Karpas-422 (cell line): Measurements from ENCODE around the gene CD27. TPM values are rescaled to one million over a fixed set of nuclear protein-coding genes. Genes with fewer than 3 reads are reported as not detected.
A peak's percentile ranks its signal among the peaks of the same experiment; 100 is the strongest.

Experiments
- DNase-seq: peaks from one replicate; pipeline ENCODE4 v3.0.0-alpha.2; 2015
- H2AFZ ChIP-seq: fragments of 200-600 bp; sonication (generic); 2 replicates; pipeline ENCODE4 v1.6.1; 2014; ENCODE audit warnings: antibody characterized with exemption, low read length, mixed read lengths
- H3K27ac ChIP-seq: fragments of 200-600 bp; sonication (generic); 2 replicates; pipeline ENCODE4 v1.5.1; 2014; ENCODE audit warnings: mild to moderate bottlenecking, low read length, moderate library complexity
- H3K27me3 ChIP-seq: fragments of 200-600 bp; sonication (generic); 2 replicates; pipeline ENCODE4 v1.6.1; 2014; ENCODE audit warnings: low read length, mixed read lengths
- H3K36me3 ChIP-seq: fragments of 200-600 bp; sonication (generic); 2 replicates; pipeline ENCODE4 v1.6.1; 2014; ENCODE audit warnings: low read length, mixed read lengths; ENCODE audit not compliant: insufficient read depth
- H3K4me1 ChIP-seq: fragments of 200-600 bp; sonication (generic); 2 replicates; pipeline ENCODE4 v1.6.1; 2014; ENCODE audit warnings: mild to moderate bottlenecking, low read length, mixed read lengths
- H3K4me2 ChIP-seq: fragments of 200-600 bp; sonication (generic); 2 replicates; pipeline ENCODE4 v1.6.1; 2014; ENCODE audit warnings: low read length, low read depth, mild to moderate bottlenecking; ENCODE audit not compliant: poor library complexity, severe bottlenecking
- H3K4me3 ChIP-seq: fragments of 200-600 bp; sonication (generic); 2 replicates; pipeline ENCODE4 v1.5.1; 2014; ENCODE audit warnings: mild to moderate bottlenecking, antibody characterized with exemption, low read length, mixed read lengths
- H3K79me2 ChIP-seq: fragments of 200-600 bp; sonication (generic); 2 replicates; pipeline ENCODE4 v1.6.1; 2014; ENCODE audit warnings: mild to moderate bottlenecking, low read length, mixed read lengths
- H3K9ac ChIP-seq: fragments of 200-600 bp; sonication (generic); 2 replicates; pipeline ENCODE4 v1.6.0; 2014; ENCODE audit warnings: low read length
- H3K9me2 ChIP-seq: fragments of 200-600 bp; sonication (generic), shearing (Covaris generic); replicated peaks from 2 replicates; pipeline ENCODE4 v1.6.0; 2014; ENCODE audit warnings: mild to moderate bottlenecking, low read length, moderate library complexity; ENCODE audit not compliant: insufficient read depth
- H3K9me3 ChIP-seq: fragments of 300-700, 200-600 bp; sonication (generic); 2 replicates; pipeline ENCODE4 v1.6.1; 2014; ENCODE audit warnings: low read length, mixed read lengths
- H4K20me1 ChIP-seq: fragments of 200-600 bp; sonication (generic); 2 replicates; pipeline ENCODE4 v1.6.1; 2014; ENCODE audit warnings: mild to moderate bottlenecking, antibody characterized with exemption, low read length, low read depth; ENCODE audit not compliant: insufficient read depth
- total RNA-seq: library from RNA; depleted of rRNA; stranded (reverse); fragments of >200 nt; shearing (Covaris generic); gene quantifications from 2 replicates; pipeline ENCODE4 v1.2.3, GENCODE V29; 2014; ENCODE audit warnings: low replicate concordance

CD27 gene
- total RNA-seq, 1 experiment from 2014 or later, result 155 TPM

- no peaks in the 10 kb centered on the region for H3K9me3 ChIP-seq
- DNase-seq, result no peak
- H3K4me1 ChIP-seq, result peaks cover 9% of the 10 kb centered on the region
- no peaks in the 10 kb centered on the region for H3K9me2 ChIP-seq
- H3K36me3 ChIP-seq, result no peaks in the 10 kb centered on the region
- H4K20me1 ChIP-seq, result no peaks in the 10 kb centered on the region
- H3K4me2 ChIP-seq, result no peak overlapping the region
- H3K27ac ChIP-seq, result no peak overlapping the region
- H3K79me2 ChIP-seq, result no peaks in the 10 kb centered on the region
- no peak overlapping the region for H3K9ac ChIP-seq
- H3K27me3 ChIP-seq, result no peaks in the 10 kb centered on the region
- no peak overlapping the region for H3K4me3 ChIP-seq
- no peak overlapping the region for H2AFZ ChIP-seq
Measured at GRCh38 chr12:6418796-6419195, 26.0 kb upstream of the CD27 start.

GRCh38 chr12:6420364-6420763 is 24.4 kb upstream of the CD27 start:
- no peaks in the 10 kb centered on the region for H3K79me2 ChIP-seq
- H3K36me3 ChIP-seq, result no peaks in the 10 kb centered on the region
- H3K27me3 ChIP-seq, result no peaks in the 10 kb centered on the region
- H3K9me3 ChIP-seq, result no peaks in the 10 kb centered on the region
- DNase-seq, result no peak
- H3K4me1 ChIP-seq, result peaks cover 24% of the 10 kb centered on the region
- H3K9me2 ChIP-seq, result no peaks in the 10 kb centered on the region
- H3K4me2 ChIP-seq, result no peak overlapping the region
- no peaks in the 10 kb centered on the region for H4K20me1 ChIP-seq
- no peak overlapping the region for H3K27ac ChIP-seq
- no peak overlapping the region for H2AFZ ChIP-seq
- no peak overlapping the region for H3K9ac ChIP-seq
- no peak overlapping the region for H3K4me3 ChIP-seq

- Histone ChIP-seq H3K4me2 (peak overlapping the region; percentile 54), H3K4me3 (peak overlapping the region; percentile 39; the same call in 1 of the 2 replicates), H3K36me3 (no peaks in the 10 kb centered on the region), H3K9me3 (no peaks in the 10 kb centered on the region), H2AFZ (peak overlapping the region; percentile 33; the same call in 1 of the 2 replicates), H3K27ac (peak overlapping the region; percentile 100), H4K20me1 (no peaks in the 10 kb centered on the region), H3K4me1 (peaks cover 52% of the 10 kb centered on the region), H3K9me2 (no peaks in the 10 kb centered on the region), H3K79me2 (no peaks in the 10 kb centered on the region), H3K27me3 (no peaks in the 10 kb centered on the region), H3K9ac (peak overlapping the region; percentile 61)
- peak; percentile 96 for DNase-seq
Measured at GRCh38 chr12:6423267-6424007, 21.3 kb upstream of the CD27 start.

GRCh38 chr12:6424008-6424347 is 20.8 kb upstream of the CD27 start:
- Histone ChIP-seq H3K4me3 (peak overlapping the region; percentile 39; the same call in 1 of the 2 replicates), H3K9ac (peak overlapping the region; percentile 61), H3K4me2 (peak overlapping the region; percentile 54), H3K36me3 (no peaks in the 10 kb centered on the region), H2AFZ (peak overlapping the region; percentile 33; the same call in 1 of the 2 replicates), H3K9me3 (no peaks in the 10 kb centered on the region), H3K27me3 (no peaks in the 10 kb centered on the region), H4K20me1 (no peaks in the 10 kb centered on the region), H3K9me2 (no peaks in the 10 kb centered on the region), H3K4me1 (peaks cover 57% of the 10 kb centered on the region), H3K79me2 (no peaks in the 10 kb centered on the region), H3K27ac (peak overlapping the region; percentile 100)
- DNase-seq, result peak; percentile 45

- no peak overlapping the region for H3K4me3 ChIP-seq
- H3K27ac ChIP-seq, result peak overlapping the region; percentile 100
- H2AFZ ChIP-seq, result no peak overlapping the region
- no peaks in the 10 kb centered on the region for H3K79me2 ChIP-seq
- H3K36me3 ChIP-seq, result no peaks in the 10 kb centered on the region
- no peaks in the 10 kb centered on the region for H3K9me2 ChIP-seq
- peak overlapping the region; percentile 54 for H3K4me2 ChIP-seq
- H3K9ac ChIP-seq, result peak overlapping the region; percentile 20
- DNase-seq, result no peak
- no peaks in the 10 kb centered on the region for H4K20me1 ChIP-seq
- H3K9me3 ChIP-seq, result no peaks in the 10 kb centered on the region
- no peaks in the 10 kb centered on the region for H3K27me3 ChIP-seq
- H3K4me1 ChIP-seq, result peaks cover 62% of the 10 kb centered on the region
Measured at GRCh38 chr12:6424866-6425265, 19.9 kb upstream of the CD27 start.

- peak; percentile 94 for DNase-seq
- Histone ChIP-seq H3K9me3 (no peaks in the 10 kb centered on the region), H3K9me2 (no peaks in the 10 kb centered on the region), H3K4me3 (peak overlapping the region; percentile 21; the same call in 1 of the 2 replicates), H3K27me3 (no peaks in the 10 kb centered on the region), H3K79me2 (no peaks in the 10 kb centered on the region), H3K4me2 (peak overlapping the region; percentile 78), H3K9ac (peak overlapping the region; percentile 69), H3K4me1 (peaks cover 72% of the 10 kb centered on the region), H3K36me3 (no peaks in the 10 kb centered on the region), H2AFZ (0 out of 2 replicates have a peak overlapping the region, but pooled peaks have one; percentile 40), H3K27ac (peak overlapping the region; percentile 100), H4K20me1 (no peaks in the 10 kb centered on the region)
Measured at GRCh38 chr12:6425590-6426531, 18.9 kb upstream of the CD27 start.

GRCh38 chr12:6426882-6427671 is 17.7 kb upstream of the CD27 start:
- peak overlapping the region; percentile 69 for H3K9ac ChIP-seq
- H3K4me3 ChIP-seq, result peak overlapping the region; percentile 21; the same call in 1 of the 2 replicates
- peak; percentile 95 for DNase-seq
- H3K36me3 ChIP-seq, result no peaks in the 10 kb centered on the region
- H3K9me2 ChIP-seq, result no peaks in the 10 kb centered on the region
- H2AFZ ChIP-seq, result no peak overlapping the region
- H3K4me2 ChIP-seq, result peak overlapping the region; percentile 78
- peak overlapping the region; percentile 100 for H3K27ac ChIP-seq
- no peaks in the 10 kb centered on the region for H3K9me3 ChIP-seq
- H3K79me2 ChIP-seq, result no peaks in the 10 kb centered on the region
- no peaks in the 10 kb centered on the region for H4K20me1 ChIP-seq
- no peaks in the 10 kb centered on the region for H3K27me3 ChIP-seq
- peaks cover 84% of the 10 kb centered on the region for H3K4me1 ChIP-seq
